GM18517 (cell line): ENCODE measurements around the gene PRKCA.
"Not testable (repeated sequence)": the region's sequence is repeated elsewhere in the genome, so short reads cannot be mapped to it uniquely, and the experiment has no call there.

Experiments
- ATAC-seq: cut with Tn5 transposase; IDR thresholded peaks from one replicate; pipeline ENCODE4 v1.9.1; 2021; ENCODE audit warnings: mild to moderate bottlenecking, moderate library complexity; ENCODE audit not compliant: unreplicated experiment

Gene PRKCA

DNA sequence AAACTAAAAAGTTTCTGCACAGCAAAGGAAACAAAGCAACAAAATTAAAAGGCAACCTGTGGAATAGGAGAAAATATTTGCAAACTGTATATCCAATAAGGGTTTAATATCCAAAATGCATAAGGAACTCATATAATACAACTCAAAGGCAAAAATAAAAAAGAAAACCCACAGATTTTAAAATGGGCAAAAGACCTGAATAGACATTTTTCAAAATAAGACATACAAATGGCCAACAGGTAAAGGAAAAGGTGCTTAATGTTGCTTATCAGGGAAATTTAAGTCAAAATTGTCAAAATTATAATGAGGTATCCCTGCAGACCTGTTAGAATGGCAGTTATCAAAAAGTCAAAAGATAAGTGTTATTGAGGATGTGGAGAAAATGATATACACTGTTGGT lies 399.0 kb downstream of the PRKCA start:
- ATAC-seq = no peak

DNA sequence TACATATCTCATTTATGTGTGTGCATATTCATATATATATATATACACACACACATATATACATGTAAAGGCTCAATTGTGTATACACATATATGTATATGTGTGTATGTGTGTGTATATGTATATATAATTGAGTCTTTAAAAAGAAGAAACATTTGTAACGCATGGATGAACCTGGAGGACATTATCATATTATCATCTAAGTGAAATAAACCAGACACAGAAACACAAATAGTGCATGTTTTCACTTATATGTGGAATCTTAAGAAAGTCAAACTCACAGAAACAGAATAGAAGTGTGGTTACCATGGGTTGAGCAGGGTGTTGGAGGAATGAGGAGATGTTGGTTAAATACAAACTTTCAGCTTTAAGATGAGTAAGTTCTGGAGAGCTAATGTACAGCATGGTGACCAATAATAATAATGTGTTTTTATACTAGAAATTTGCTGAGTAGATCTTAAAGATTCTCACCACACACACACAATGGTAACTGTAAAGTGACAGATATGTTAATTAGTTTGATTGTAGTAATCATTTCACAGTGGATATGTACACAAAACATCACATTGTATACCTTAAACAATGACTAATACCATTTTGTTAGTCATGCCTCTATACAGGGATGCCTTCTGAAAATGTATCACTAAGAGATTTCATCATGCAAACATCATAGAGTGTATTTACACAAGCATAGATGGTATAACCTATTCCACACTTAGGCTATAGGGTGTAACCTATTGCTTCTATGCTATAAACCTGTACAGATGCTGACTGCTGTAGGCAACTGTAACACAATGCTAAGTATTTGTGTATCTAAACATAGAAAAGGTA lies 399.9 kb downstream of the PRKCA start:
- no peak for ATAC-seq

DNA sequence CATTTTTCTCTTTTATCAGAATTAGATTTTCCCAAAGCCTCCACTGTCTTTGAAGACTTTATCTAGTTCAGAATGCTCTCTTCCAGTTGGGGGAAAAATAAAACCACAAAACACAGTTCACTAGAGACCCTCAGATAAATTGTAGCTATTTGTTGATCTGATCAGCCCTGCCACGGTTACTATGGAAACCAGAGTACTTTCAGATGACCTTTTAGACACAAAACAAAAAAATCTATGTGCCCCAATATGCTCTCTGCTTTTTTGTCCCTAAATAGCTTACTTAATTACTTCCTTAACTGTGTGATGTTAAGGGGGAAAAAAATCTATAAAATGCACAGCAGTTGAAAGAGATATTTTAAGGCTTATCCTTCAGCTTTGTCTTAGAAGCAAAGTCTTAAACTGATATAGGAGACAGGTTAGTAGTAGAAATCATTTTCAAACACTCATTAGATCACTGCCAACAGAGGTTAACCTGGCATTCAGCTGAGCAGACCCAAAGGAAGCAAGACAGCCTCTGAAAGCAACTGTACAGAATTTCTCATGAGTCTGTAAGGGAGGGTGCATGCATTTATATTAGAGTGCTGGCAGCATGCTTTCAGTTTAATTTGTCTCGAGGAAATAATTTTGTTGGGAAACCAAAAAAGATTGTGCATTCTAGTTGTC lies 402.6 kb downstream of the PRKCA start:
- no peak for ATAC-seq

DNA sequence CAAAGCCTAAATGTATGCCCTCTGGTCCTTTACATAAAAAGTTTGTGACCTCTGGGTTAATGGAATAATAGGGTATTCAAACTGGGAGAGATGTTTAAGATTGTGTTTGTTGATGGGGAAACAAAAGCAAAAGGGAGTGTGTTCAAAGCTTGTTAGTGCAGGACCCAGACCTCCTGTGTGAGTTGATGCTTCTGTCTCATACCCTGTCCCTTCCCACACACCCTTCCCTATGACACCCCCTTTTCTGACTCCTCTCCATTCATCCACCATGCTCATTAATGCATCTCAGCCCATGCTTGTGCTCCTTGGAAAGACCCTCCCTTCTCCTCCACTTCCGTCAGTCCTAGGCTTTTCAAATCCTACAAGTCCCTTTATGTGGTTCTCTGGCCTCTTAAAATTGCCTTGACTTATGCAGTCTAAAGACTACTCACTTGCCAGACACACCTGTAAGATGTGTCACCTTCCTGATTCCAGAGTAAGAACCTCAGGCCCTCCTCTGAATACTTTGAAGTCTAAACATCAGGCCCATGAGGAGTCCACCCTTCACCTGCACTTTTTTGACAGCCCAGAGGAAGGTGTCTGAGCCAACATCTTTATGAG lies 404.5 kb downstream of the PRKCA start:
- ATAC-seq = no peak

DNA sequence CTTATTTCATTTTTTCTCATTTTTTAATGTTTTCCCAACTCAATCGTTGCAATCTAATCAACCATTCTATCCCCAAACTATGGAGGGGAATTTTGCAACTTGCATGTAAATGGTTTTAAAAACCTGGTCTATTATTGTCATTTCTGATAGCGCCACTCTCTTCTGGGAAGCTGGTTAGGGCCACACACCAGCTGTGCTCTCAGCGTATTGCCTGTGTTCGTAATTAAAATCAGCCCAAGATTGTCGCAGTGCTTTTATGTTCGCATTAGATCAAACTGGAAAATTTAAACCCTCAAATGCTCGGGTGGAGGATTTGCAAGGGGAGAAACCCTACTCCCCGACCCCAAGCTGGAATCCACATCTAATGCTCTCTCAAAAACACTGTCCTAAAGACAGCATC lies 409.0 kb downstream of the PRKCA start:
- no peak for ATAC-seq

DNA sequence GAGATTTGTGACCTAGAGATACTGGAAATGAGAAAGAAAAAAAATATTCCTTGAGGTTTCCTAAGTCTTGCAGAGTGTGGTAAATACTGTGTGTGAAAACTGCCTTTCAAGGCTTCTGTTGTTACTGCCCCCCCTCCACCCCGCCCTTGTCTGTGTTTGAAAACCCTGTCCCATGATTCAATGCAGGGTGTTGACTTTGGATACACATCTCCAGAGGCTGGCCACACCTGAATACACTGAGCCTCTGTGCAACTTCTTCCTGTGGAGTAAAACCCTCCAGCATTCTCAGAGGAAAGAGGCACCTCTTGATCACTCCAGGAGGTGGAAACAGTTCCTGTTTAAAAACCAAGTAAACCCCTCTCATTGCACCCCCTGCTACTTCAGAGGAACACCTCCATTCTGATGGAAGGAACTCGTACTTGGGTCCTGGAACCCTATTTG lies 409.5 kb downstream of the PRKCA start:
- no peak for ATAC-seq

DNA sequence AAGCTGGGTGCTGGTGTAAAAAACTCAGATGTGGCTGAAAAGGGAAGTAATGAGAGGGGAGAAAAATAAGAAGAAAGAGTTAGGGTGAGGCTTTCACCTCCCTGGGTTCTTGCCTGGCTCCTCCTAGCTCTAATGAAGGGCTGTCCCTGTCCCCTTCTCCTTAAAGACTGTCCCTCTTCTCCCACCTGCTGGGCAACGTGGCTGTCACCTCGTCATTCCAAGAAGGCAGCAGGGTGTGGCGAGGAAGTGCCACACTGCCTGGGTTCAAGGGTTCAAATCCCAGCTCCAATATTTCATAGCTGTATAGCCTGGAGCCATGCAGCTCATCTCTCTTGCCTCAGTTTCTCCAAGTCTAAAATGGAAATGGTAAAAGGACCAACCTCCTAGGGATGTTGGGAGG lies 410.0 kb downstream of the PRKCA start:
- no peak for ATAC-seq

DNA sequence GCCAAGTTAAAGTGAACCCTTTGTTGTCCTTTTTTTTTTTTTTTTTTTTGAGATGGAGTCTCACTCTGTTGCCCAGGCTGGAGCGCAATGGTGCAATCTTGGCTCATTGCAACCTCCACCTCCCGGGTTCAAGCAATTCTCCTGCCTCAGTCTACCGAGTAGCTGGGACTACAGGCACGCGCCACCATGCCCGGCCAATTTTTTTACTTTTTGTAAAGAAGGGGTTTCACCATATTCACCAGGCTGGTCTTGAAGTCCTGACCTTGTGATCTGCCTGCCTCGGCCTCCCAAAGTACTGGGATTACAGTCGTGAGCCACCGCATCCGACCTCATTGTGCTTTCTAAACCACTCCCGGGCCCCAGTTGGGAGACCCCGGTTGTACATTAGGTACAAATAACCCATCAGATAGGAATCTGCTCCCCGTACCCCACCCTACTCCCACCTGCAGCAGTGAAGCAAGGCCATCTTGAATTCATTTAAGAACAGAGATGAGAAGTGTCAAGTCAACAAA lies 410.7 kb downstream of the PRKCA start:
- not testable (repeated sequence) for ATAC-seq

DNA sequence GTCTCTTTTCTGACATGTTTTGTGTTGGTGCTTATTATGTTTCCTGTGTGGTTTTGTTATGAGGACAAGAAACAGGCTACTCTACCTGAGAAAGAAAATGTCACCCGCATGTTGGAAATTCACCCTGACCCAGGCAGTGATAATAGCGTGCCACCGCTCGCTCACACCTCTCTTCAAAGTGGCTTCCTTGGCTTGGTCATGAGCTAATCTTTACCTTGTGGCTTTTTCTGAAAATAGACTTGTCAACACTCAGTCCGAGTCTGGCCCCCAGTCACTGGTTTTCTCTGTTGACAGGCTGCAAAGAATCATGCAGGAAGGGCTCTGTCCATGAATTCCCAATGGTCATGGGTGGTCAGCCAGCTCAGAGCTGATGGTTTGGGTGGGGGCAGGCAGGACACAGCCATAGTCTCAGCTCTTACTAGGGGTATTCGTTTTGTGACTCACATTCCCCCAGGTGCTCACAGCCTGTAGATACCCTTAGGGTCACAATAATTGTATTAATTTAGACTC lies 411.2 kb downstream of the PRKCA start:
- peak; percentile 76 for ATAC-seq

DNA sequence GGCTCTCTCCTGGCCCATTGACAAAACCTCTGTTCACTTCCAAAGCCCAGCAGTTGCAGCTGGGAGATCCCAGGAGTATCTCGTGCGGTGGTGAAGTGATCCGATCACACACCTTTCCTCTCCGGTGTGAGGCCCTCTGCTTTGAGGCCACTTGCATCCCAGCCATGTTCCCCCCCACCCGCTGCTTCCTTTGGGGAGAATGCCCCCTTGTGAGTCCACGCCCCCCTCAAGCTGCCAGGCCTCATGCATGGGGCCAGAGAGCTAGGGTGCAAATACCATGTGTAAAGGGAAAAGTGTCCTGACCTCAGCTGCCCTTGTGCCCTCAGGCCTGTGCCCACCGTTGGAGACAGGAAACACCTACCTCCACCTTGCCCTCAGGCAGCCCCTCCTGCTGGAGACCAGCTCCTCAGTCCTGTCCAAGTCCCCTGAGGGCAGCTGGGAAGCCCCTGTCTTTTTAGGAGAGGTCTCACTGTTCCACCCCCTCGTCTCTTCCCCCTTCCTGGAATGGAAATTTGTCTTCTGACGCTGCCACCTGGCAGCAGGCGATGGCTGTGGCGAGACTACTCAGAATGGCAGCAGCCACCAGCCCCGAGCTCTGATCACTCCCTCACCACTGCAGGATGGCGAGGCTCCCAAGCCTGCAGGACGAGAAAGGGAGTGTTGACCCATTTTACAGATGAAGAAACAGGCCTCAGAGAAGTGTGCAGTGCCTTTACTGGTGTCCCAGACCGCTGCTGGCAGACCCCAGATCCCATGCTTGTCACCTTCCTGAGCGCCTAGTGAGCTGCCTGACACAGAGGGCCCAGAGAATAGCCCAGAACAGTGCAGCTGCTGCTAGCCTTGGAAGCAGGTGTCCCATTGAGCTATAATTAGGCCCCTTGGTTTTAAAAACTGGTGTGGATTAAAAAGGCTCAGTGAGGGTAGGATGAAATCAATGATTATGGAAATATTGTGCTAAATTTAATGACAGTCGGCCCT lies 411.9 kb downstream of the PRKCA start:
- no peak for ATAC-seq

DNA sequence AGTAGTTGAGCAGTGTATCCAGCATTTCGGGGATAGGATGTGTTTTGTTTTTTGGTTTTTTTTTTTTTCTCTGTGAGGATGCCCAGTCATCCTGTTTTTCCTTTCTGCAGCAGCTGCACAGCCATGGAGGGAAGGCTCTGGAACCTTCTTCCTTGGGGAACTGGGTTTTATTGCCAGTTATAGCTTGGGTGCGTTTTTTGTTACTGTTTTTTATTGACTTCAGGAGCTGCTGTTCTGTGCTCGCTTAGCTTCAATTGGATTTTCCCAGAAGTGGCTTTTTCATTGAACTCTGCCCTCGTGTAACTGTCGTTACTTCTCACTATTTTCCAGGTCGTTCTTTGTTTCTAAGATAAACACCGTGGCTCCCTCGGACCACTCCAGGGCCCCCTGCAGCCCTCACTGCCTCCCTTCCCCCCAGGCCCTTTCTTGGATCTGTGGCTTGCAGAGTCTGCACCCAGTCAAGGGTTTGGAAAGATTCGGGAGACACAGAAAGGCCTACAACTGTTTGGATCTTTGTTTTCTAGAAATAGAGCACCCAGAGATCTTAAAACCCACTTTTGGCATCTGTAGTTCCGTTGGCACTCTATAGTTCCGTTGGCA lies 412.8 kb downstream of the PRKCA start:
- no peak for ATAC-seq

DNA sequence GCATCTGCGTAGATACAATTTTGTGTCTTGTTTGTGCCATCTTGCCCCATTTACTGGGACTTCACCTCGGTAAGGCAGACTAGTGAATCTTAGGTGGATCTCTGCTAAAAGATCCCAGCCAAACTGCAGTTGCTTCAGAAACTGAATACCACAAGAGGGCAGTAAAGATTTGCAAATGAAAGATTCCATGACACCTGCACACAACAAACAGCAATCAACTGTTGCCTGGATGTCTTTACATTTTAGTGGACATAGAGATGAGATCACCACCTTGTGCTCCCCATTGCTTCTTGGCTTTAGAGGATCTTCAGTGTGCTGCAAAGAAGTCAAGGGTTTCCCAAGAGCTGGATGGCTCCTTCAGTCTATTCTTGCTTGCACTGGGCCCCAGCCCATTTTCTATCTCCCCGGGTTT lies 413.3 kb downstream of the PRKCA start:
- no peak for ATAC-seq

DNA sequence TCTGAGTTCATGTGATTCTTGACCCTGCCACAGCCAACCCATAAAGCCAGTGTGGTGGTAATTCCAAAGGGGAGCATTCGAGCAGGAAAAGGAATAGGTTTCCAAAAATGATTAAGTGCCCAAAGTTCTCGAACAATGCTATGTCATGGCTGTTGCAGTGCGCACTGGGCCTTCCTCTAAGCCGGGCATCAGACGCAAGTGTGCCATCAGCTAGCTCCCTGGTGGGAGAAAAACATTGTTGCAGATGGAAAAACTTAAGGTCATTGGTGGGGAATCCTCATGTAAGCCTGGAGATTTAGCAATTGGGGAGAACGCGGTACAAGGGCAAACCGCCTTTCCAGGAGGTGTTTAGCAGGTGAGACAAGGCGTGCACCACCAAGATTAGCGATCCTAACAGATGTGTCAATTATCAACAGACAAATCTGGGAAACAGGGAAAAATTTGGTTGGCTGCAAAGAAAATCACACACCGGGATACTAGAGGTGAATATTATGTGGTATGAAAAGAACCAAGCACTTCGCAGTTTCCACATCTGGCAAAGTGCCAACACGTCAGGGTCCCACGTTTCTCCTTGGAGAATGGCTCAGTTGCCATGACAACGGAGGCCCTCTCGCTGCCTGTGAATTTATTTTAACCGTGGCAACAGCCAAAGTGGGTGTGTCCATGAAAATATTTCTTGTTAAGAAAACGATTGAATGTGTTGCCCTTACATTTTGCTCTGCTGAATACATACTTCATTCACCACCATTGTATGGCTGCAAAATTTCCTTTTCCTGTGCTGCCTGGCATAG lies 414.0 kb downstream of the PRKCA start:
- ATAC-seq = no peak

DNA sequence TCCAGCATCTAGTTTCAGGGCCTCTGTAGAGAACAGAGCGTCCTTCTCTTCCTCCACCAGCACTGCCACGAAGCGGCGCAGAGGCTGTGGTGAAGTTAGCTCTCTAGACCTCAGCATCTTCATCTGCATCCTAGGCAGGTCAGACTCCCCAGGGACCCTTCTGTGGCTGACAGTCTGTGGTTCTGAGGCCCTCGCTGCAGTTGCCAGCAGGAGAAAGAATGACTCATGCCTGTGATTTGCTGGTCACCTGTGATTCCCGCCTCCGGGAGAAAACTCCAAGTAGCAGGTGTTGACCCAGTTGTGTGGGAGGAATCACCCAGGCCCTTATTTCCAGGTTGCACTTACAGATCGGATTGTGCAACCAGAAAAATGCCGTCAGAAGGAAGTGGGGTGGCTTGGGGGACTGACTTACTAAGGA lies 415.2 kb downstream of the PRKCA start:
- ATAC-seq = peak; percentile 59

DNA sequence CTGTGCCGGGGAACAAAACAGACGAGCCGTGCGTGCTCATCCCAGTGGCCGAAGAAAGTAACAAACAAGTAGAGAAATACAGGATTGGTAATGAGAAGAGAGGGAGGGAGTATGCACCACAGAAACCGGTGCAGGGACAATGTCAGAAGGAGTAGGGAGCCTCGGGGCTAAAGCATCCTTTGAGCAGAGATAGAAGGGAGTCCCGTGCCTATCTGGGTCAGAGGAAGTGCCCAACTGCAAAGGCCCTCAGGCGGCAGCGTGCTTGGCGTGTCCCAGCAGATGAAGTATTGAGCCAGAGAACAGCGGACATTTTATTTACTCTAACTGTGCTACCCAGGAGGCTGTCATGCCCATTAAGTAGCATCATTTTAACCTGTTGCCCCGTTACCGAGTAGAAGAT lies 417.6 kb downstream of the PRKCA start:
- no peak for ATAC-seq

DNA sequence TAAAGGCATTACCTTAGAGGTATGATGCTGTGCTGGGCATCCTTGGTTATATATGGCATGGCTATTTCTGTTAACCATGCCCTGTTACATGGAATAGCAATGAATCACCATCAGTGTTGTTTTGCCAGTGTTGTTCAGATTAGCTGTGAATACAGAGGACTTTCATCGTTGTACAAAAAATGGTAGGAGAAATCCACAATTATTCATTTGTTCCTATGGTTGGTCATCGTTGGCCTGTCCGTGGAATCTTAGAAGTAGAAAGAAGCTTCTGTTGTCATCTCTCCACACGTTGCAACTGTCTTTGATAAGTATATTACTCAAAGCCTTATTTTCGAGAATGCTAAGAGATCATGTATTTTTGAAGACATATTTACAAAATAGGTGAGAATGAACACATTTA lies 418.2 kb downstream of the PRKCA start:
- no peak for ATAC-seq

DNA sequence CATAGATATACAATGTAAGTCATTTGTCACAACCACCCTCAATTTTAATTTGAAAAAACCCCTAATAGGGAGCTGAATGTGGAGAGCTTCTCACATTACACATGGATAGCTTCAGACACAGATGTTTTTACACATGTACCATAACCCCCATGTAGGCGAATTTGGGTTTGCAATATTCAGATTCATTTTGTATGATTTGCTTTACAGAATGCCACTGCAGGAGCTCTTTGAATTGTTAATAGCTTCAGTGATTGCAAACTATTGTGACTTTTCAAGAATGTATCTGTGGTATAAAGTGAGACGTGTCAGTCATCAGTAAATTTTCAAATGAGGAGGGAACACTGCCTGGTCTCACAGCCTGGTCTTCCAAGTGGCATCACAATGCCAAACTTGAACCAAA lies 419.9 kb downstream of the PRKCA start:
- no peak for ATAC-seq

DNA sequence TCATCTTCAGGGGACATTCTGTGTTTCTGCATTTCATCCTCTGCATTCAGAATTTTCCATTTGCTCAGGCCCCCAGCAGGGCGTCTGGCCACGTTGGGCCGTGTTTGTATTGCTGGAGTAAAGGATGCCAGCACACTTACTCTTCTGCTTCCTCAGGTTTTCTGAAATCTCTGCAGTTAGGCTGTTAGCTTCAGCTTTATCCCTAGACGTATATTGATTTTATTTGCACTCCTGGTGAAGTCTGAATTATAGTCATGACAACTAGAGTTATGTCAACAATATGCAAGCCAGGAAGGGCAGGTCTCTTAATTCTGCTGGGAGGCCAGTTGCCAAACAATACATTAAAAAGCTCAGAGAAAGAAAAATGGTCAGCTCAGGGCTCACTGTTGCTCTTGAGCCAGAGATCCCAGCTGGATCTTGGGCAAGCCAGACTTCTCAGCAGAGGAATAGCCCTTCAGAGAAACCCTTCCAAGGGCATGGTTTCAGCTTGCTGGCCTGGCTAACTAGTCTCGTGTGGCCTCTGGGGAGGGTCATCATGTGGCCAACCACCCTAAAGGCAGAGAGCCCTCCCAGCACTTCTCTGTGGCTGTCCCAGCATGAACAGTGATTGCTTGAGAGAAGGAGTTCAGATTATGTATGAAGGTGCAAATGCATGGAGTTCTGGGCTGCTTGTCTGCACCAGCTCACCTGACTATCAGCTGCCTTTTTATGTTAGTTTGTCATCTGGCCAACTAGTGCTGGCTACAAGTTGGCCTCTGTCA lies 422.3 kb downstream of the PRKCA start:
- no peak for ATAC-seq
